ENCODE data around the gene PCDHGA3. TPM values are rescaled to one million over a fixed set of nuclear protein-coding genes. Genes with fewer than 3 reads are reported as not detected.

PCDHGA3 gene
- total and polyA plus RNA-seq, 9 of the 15 experiments (the other 6 are each of a cell fraction or from before 2014, with no cell fraction given) = 0.13 to 0.28 (median 0.18) TPM; not detected in 2

DNA sequence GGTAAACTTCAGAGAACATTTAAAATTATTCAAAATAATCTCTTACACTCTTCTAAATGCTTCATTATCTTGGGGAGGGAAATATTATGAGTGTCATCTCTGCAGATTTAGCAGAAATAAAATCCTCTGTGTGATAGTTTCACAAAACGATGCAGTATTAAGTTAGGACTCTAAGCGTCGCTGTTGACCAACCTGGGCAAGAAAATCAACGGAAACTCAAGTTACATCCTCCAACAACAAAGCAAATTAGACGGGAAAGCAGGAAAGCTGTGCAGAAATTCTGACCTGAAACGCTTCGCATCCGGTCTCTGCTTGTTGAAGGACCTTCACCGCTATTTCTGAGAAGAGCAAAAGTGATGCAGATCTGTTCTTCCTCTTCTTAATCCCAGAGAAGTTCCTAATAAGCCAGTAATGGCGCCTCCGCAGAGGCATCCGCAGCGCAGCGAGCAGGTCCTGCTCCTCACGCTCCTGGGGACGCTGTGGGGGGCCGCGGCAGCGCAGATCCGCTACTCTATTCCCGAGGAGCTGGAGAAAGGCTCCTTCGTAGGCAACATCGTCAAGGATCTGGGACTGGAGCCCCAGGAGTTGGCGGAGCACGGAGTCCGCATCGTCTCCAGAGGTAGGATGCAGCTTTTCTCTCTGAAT lies 30.2 kb downstream of the PCDHGA3 start, which contains the start of gene PCDHGA6:
Gene PCDHGA6 (plus strand): TSS at position 219 of the 645 bp plus-strand sequence. CDS start 193 bp downstream, at position 412.
- TF ChIP-seq RAD21 (CRISPR knock-in tag; conservative IDR thresholded peaks at IDR 0.05 in 1 of 2, IDR thresholded peaks at IDR 0.05 in 1 of 2) = peak in 1 of 2 experiments; percentile 45; a peak in 2 of 4 replicates
- 0 out of 2 replicates have a peak, but pooled peaks have one; percentile 34 for TF ChIP-seq ETV1 (tag; conservative IDR thresholded peaks at IDR 0.05; ENCODE audit: low read depth)
- TF ChIP-seq, protein P1, sequence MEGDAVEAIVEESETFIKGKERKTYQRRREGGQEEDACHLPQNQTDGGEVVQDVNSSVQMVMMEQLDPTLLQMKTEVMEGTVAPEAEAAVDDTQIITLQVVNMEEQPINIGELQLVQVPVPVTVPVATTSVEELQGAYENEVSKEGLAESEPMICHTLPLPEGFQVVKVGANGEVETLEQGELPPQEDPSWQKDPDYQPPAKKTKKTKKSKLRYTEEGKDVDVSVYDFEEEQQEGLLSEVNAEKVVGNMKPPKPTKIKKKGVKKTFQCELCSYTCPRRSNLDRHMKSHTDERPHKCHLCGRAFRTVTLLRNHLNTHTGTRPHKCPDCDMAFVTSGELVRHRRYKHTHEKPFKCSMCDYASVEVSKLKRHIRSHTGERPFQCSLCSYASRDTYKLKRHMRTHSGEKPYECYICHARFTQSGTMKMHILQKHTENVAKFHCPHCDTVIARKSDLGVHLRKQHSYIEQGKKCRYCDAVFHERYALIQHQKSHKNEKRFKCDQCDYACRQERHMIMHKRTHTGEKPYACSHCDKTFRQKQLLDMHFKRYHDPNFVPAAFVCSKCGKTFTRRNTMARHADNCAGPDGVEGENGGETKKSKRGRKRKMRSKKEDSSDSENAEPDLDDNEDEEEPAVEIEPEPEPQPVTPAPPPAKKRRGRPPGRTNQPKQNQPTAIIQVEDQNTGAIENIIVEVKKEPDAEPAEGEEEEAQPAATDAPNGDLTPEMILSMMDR (IDR thresholded peaks at IDR 0.05 in 2 of 3, conservative IDR thresholded peaks at IDR 0.05 in 1 of 3; ENCODE audit: insufficient read depth in 2 of 3, low read depth in 1 of 3, low read length in 3 of 3) = peak; percentile 43 to 63 (median 60)
- TF ChIP-seq ZNF589 (CRISPR knock-in tag; IDR thresholded peaks at IDR 0.05; ENCODE audit: low read depth) = no peak
- intact Hi-C loops (cut with micrococcal nuclease) = loop anchor here (5.0 kb wide), 1 partner anchor 46 kb away; no protein-coding TSS in a partner anchor
- no peaks in the 10 kb centered on the region for H3K36me3 ChIP-seq (ENCODE audit: control insufficient read depth, insufficient read depth, low read length)
- no peaks in the 10 kb centered on the region for H3K79me2 ChIP-seq (ENCODE audit: control insufficient read depth, insufficient read depth, low read length)
- H3K4me2 ChIP-seq (ENCODE audit: insufficient read depth, low read length) = peak within 1 kb of the TSS; percentile 23; the same call in 1 of the 2 replicates
- ChIA-PET POLR2A (interaction anchor here (0.6 kb wide), 1 partner anchor 207 kb away, joined by 5 read pairs; no protein-coding TSS in a partner anchor), CTCF (ENCODE audit: low intra/inter-chr PET ratio) (interaction anchor here (0.6 to 1.3 kb wide), 2 partner anchors 141 to 770 kb away, joined by 3 read pairs; no protein-coding TSS in a partner anchor)
- no peak within 1 kb of the TSS for H3K9ac ChIP-seq (ENCODE audit: insufficient read depth in 1 of 2, low read depth in 2 of 2, low read length in 2 of 2)
- BruUV-seq (replicated peaks) = no TSS peak
- in situ Hi-C loops (cut with MboI) = no loop called here
- FAIRE-seq (peak; percentile 26), DNase-seq (ENCODE audit: extremely low read depth in 1 of 4, low spot score in 3 of 4) (no peak), ATAC-seq (peak; percentile 61; the same call in 1 of the 3 replicates)
- no peaks in the 10 kb centered on the region for H3K9me1 ChIP-seq (ENCODE audit: control insufficient read depth, insufficient read depth, low read length)
- 0 out of 2 replicates have a peak within 1 kb of the TSS, but pooled peaks have one; percentile 9 for H2AFZ ChIP-seq (ENCODE audit: low read depth, low read length)
- peaks cover 4 to 38% of the 10 kb centered on the region in 2 experiments for H3K27me3 ChIP-seq (ENCODE audit: control insufficient read depth in 2 of 2, insufficient read depth in 2 of 2, low read length in 2 of 2)
- no peaks in the 10 kb centered on the region for H4K20me1 ChIP-seq (replicated peaks; ENCODE audit: control insufficient read depth, insufficient read depth, low read length)
- no peaks in the 10 kb centered on the region for H3K9me3 ChIP-seq (replicated peaks; ENCODE audit: control insufficient read depth, insufficient read depth, low read depth, low read length)
- H3K27ac ChIP-seq (ENCODE audit: extremely low read depth, low read depth, low read length) = no peak within 1 kb of the TSS
- peaks cover 0 to 7% of the 10 kb centered on the region in 2 experiments; a peak in 1 of 5 replicates for H3K4me1 ChIP-seq (replicated peaks in 1 of 2; ENCODE audit: control insufficient read depth in 2 of 2, insufficient read depth in 2 of 2, low read length in 2 of 2)
- no peak within 1 kb of the TSS for H3K4me3 ChIP-seq
- WGBS (ENCODE audit: insufficient coverage, low coverage, missing lambda C conversion rate) = 21% methylated on average over 22 of the region's 27 CpGs
